HEK293 (cell line): ENCODE measurements around the gene PDIA5.

ENCODE experiments used
- CTCF ChIA-PET: fragments of 350-600 bp; formaldehyde crosslinking; extraction: SDS; loops from one replicate; lab custom pipeline; 2021; ENCODE audit warnings: antibody characterized with exemption; lab: Yijun Ruan, JAX
- POLR2A ChIA-PET: fragments of 300-600 bp; formaldehyde crosslinking; extraction: SDS; loops from one replicate; lab custom pipeline; 2020; ENCODE audit warnings: antibody characterized with exemption, inconsistent platforms; lab: Yijun Ruan, JAX
- H3K27ac ChIP-seq: fragments of 200-500 bp; sonication (Bioruptor generic); 2 replicates; pipeline ENCODE4 v1.5.1; 2014; ENCODE audit warnings: low read depth, low read length, control low read depth, inconsistent platforms; ENCODE audit errors: extremely low read depth
- H3K36me3 ChIP-seq, 2 experiments: fragments of 200-500 bp in 1 of 2; sonication (Bioruptor generic) in 1 of 2; 1 replicate in 1 of 2; 2 replicates in 1 of 2; pipeline ENCODE4 v1.5.1; 2014 to 2017; ENCODE audit warnings: inconsistent platforms in 2 of 2, low read length in 2 of 2; ENCODE audit not compliant: control insufficient read depth in 2 of 2, insufficient read depth in 1 of 2
- H3K4me1 ChIP-seq: fragments of 200-500 bp; sonication (Bioruptor generic); 2 replicates; pipeline ENCODE4 v1.5.1; 2014; ENCODE audit warnings: mild to moderate bottlenecking, low read length, inconsistent platforms; ENCODE audit not compliant: control insufficient read depth, insufficient read depth
- H3K4me3 ChIP-seq: 2 replicates; pipeline ENCODE4 v1.5.1; 2011; ENCODE audit warnings: low read depth, mild to moderate bottlenecking, control low read depth, low read length, moderate library complexity
- H3K9me3 ChIP-seq: fragments of 200-500 bp; sonication (Bioruptor generic); 2 replicates; pipeline ENCODE4 v1.5.1; 2014; ENCODE audit warnings: low read depth, low read length, inconsistent platforms; ENCODE audit not compliant: control insufficient read depth, insufficient read depth
- BCL11A ChIP-seq: fragments of 450-650 bp; formaldehyde crosslinking; IDR thresholded peaks from 2 replicates; pipeline ENCODE4 v1.5.1; 2016; ENCODE audit warnings: low read depth, missing biosample characterization, missing genetic modification characterization
- HOXA7 ChIP-seq: sonication (generic); formaldehyde crosslinking; IDR thresholded peaks from 2 replicates; pipeline ENCODE4 v1.8.1; 2022; ENCODE audit warnings: missing genetic modification reagents, borderline replicate concordance
- KLF1 ChIP-seq: fragments of 450-650 bp; formaldehyde crosslinking; IDR thresholded peaks from 2 replicates; pipeline ENCODE4 v1.5.1; 2016; ENCODE audit warnings: missing biosample characterization, missing genetic modification characterization
- KLF9 ChIP-seq: fragments of 450-650 bp; formaldehyde crosslinking; IDR thresholded peaks from 2 replicates; pipeline ENCODE4 v1.5.1; 2016; ENCODE audit warnings: missing biosample characterization, missing genetic modification characterization, low read depth
- PRDM4 ChIP-seq: fragments of 450-650 bp; formaldehyde crosslinking; IDR thresholded peaks from 2 replicates; pipeline ENCODE4 v1.5.1; 2017; ENCODE audit warnings: missing biosample characterization, missing genetic modification characterization
- TRIM28 ChIP-seq: IDR thresholded peaks from 2 replicates; pipeline ENCODE4 v1.6.1; 2011; ENCODE audit warnings: low read length, control low read depth, borderline replicate concordance
- ZFP69B ChIP-seq: fragments of 450-650 bp; formaldehyde crosslinking; IDR thresholded peaks from 2 replicates; pipeline ENCODE4 v1.5.1; 2016; ENCODE audit warnings: missing biosample characterization, missing genetic modification characterization
- ZNF112 ChIP-seq: fragments of 450-650 bp; formaldehyde crosslinking; IDR thresholded peaks from 2 replicates; pipeline ENCODE4 v1.5.0; 2017; ENCODE audit warnings: missing biosample characterization, missing genetic modification characterization
- ZNF174 ChIP-seq: fragments of 450-650 bp; formaldehyde crosslinking; IDR thresholded peaks from 2 replicates; pipeline ENCODE4 v1.5.0; 2017; ENCODE audit warnings: missing biosample characterization, mild to moderate bottlenecking, missing genetic modification characterization
- ZNF184 ChIP-seq: fragments of 450-650 bp; IDR thresholded peaks from 2 replicates; pipeline ENCODE4 v1.5.1; 2018; ENCODE audit warnings: missing biosample characterization, mild to moderate bottlenecking, missing genetic modification characterization
- ZNF274 ChIP-seq, 2 experiments: fragments of 200-500 bp in 1 of 2; fragments of 450-650 bp in 1 of 2; sonication (Bioruptor generic) in 1 of 2; formaldehyde crosslinking in 1 of 2; IDR thresholded peaks; 2 replicates each; pipeline versions ENCODE4 v1.5.1 to v1.6.1; 2014 to 2016; ENCODE audit warnings: borderline replicate concordance in 1 of 2, inconsistent platforms in 1 of 2, low read length in 1 of 2, missing biosample characterization in 1 of 2, missing genetic modification characterization in 1 of 2
- ZNF514 ChIP-seq: fragments of 450-650 bp; formaldehyde crosslinking; IDR thresholded peaks from 2 replicates; pipeline ENCODE4 v1.5.1; 2016; ENCODE audit warnings: missing biosample characterization, missing genetic modification characterization
- ZNF549 ChIP-seq: fragments of 450-650 bp; IDR thresholded peaks from 2 replicates; pipeline ENCODE4 v1.5.1; 2018; ENCODE audit warnings: missing biosample characterization, missing genetic modification characterization, mild to moderate bottlenecking, inconsistent platforms, moderate library complexity
- ZNF571 ChIP-seq: fragments of 450-650 bp; formaldehyde crosslinking; IDR thresholded peaks from 2 replicates; pipeline ENCODE4 v1.5.0; 2017; ENCODE audit warnings: missing biosample characterization, missing genetic modification characterization
- ZNF580 ChIP-seq: fragments of 450-650 bp; formaldehyde crosslinking; IDR thresholded peaks from 2 replicates; pipeline ENCODE4 v1.5.1; 2016; ENCODE audit warnings: missing biosample characterization, missing genetic modification characterization
- ZNF623 ChIP-seq: fragments of 450-650 bp; formaldehyde crosslinking; IDR thresholded peaks from 2 replicates; pipeline ENCODE4 v1.5.1; 2016; ENCODE audit warnings: missing biosample characterization, missing genetic modification characterization
- ZNF664 ChIP-seq: fragments of 450-650 bp; formaldehyde crosslinking; IDR thresholded peaks from 2 replicates; pipeline ENCODE4 v1.5.1; 2016; ENCODE audit warnings: missing biosample characterization, missing genetic modification characterization
- TF ChIP-seq, protein P1 (sequence below): fragments of 450-650 bp; formaldehyde crosslinking; IDR thresholded peaks from 2 replicates; pipeline ENCODE4 v1.5.1; 2017; ENCODE audit warnings: missing biosample characterization, missing genetic modification characterization
- TF ChIP-seq, protein P2 (sequence below): fragments of 450-650 bp; formaldehyde crosslinking; IDR thresholded peaks from 2 replicates; pipeline ENCODE4 v1.5.1; 2016; ENCODE audit warnings: missing biosample characterization, missing genetic modification characterization

The PDIA5 gene

GRCh38 chr3:123122525-123123315 is 55.9 kb downstream of the PDIA5 start:
- Histone ChIP-seq H3K9me3 (no peaks in the 10 kb centered on the region), H3K27ac (no peak overlapping the region), H3K4me1 (no peaks in the 10 kb centered on the region), H3K4me3 (no peak overlapping the region), H3K36me3 (peaks cover 0 to 87% of the 10 kb centered on the region in 2 experiments; a peak in 1 of 3 replicates)
- ChIA-PET CTCF (interaction anchor here (0.6 to 0.8 kb wide), 5 partner anchors 42 to 367 kb away, joined by 3 to 4 read pairs (median 4); no protein-coding TSS in a partner anchor), POLR2A (no interaction called here)
- TF ChIP-seq ZNF580 (tag by site-specific recombination) (no peak), ZNF664 (tag by site-specific recombination) (peak; percentile 41; the same call in 1 of the 2 replicates), ZNF571 (no peak), TRIM28 (no peak)
- TF ChIP-seq, protein P1, sequence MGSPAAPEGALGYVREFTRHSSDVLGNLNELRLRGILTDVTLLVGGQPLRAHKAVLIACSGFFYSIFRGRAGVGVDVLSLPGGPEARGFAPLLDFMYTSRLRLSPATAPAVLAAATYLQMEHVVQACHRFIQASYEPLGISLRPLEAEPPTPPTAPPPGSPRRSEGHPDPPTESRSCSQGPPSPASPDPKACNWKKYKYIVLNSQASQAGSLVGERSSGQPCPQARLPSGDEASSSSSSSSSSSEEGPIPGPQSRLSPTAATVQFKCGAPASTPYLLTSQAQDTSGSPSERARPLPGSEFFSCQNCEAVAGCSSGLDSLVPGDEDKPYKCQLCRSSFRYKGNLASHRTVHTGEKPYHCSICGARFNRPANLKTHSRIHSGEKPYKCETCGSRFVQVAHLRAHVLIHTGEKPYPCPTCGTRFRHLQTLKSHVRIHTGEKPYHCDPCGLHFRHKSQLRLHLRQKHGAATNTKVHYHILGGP (tag by site-specific recombination): no peak

DNA sequence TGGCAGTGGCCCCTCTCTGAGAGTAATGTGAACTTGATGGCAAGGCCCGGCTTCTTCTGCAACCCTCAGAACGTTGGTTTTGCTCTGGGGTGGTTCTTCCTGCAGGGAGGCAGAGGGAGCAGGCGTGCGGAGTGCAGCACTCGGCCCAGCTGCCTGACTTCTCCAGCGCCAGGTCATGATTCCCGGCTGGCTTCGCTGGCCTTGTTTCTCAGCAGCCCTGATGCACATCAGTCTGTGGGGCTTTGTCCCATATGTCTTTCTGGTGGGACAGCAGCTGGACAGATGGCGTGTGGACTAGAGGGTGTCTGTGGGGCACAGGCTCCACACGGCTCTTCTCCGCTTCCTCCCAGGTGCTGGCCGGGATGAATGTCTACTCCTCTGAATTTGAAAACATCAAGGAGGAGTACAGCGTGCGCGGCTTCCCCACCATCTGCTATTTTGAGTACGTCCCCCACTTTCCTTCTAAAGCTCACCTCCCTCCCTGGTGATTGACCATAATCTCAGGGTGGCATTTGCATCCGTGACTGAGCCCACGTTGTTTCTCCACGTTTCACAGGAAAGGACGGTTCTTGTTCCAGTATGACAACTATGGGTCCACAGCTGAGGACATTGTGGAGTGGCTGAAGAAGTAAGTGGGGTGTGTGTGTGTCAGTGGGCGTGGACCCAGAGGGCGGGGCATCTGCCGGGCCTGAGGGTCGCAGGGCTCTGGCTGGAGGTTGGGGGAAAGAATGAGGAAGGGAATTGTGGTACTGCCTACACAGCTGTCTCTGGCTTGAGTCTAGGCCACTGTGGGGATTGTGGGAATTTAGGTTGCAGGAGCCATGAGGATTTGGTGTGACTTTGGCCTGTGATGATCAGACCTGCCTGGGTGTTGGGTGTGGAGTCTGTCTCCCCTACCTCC is 57.1 kb downstream of the PDIA5 start:
- Histone ChIP-seq H3K36me3 (peaks cover 0 to 84% of the 10 kb centered on the region in 2 experiments; a peak in 1 of 3 replicates), H3K4me1 (no peaks in the 10 kb centered on the region), H3K9me3 (no peaks in the 10 kb centered on the region), H3K27ac (no peak overlapping the region), H3K4me3 (no peak overlapping the region)
- ChIA-PET CTCF (no interaction called here), POLR2A (no interaction called here)
- peak; percentile 70 for TF ChIP-seq KLF1 (tag by site-specific recombination)
- no peak for TF ChIP-seq HOXA7 (CRISPR knock-in tag)
- TF ChIP-seq PRDM4 (tag by site-specific recombination): no peak
- TF ChIP-seq KLF9 (tag by site-specific recombination): peak; percentile 50; the same call in 1 of the 2 replicates

GRCh38 chr3:123124971-123125370 is 58.1 kb downstream of the PDIA5 start:
- no peaks in the 10 kb centered on the region for H3K9me3 ChIP-seq
- peaks cover 0 to 89% of the 10 kb centered on the region in 2 experiments; a peak in 1 of 3 replicates for H3K36me3 ChIP-seq
- H3K4me3 ChIP-seq: no peak overlapping the region
- H3K27ac ChIP-seq: no peak overlapping the region
- ChIA-PET POLR2A (no interaction called here), CTCF (no interaction called here)
- H3K4me1 ChIP-seq: no peaks in the 10 kb centered on the region
- TF ChIP-seq ZNF184 (tag by site-specific recombination) (no peak), ZNF274 (IDR thresholded peaks at IDR 0.05; ENCODE audit: low read length) (no peak), ZNF274 (tag by site-specific recombination; IDR thresholded peaks at IDR 0.05; ENCODE audit: borderline replicate concordance) (no peak), ZNF174 (no peak), ZFP69B (tag by site-specific recombination) (no peak), ZNF549 (tag by site-specific recombination) (no peak), ZNF514 (no peak), ZNF112 (tag by site-specific recombination) (no peak), ZNF623 (tag by site-specific recombination) (no peak), BCL11A (tag by site-specific recombination) (no peak)
- TF ChIP-seq, protein P2, sequence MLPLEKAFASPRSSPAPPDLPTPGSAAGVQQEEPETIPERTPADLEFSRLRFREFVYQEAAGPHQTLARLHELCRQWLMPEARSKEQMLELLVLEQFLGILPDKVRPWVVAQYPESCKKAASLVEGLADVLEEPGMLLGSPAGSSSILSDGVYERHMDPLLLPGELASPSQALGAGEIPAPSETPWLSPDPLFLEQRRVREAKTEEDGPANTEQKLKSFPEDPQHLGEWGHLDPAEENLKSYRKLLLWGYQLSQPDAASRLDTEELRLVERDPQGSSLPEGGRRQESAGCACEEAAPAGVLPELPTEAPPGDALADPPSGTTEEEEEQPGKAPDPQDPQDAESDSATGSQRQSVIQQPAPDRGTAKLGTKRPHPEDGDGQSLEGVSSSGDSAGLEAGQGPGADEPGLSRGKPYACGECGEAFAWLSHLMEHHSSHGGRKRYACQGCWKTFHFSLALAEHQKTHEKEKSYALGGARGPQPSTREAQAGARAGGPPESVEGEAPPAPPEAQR: no peak
